Tibial artery (tissue), 4 donors: ENCODE results near the gene ERP29.

Experiments
- DNase-seq, 2 donors: peaks; one replicate each; pipeline ENCODE4 v3.0.0-alpha.2; 2019
- H3K27ac ChIP-seq, 2 donors: fragments of 200-600 bp; sonication (generic) in 1 of 2; 1 replicate in 1 of 2; 2 replicates in 1 of 2; pipeline ENCODE4 v1.5.1; 2018 to 2019; ENCODE audit warnings: mild to moderate bottlenecking in 1 of 2
- H3K27me3 ChIP-seq, 2 donors: fragments of 200-600 bp; sonication (generic) in 1 of 2; one replicate each; pipeline versions ENCODE4 v1.5.1 to v1.6.0; 2016 to 2019
- H3K36me3 ChIP-seq, 3 donors: fragments of 200-600 bp; sonication (generic) in 2 of 3; one replicate each; pipeline ENCODE4 v1.5.1; 2016 to 2019; ENCODE audit warnings: mild to moderate bottlenecking in 2 of 3
- H3K4me1 ChIP-seq, 4 donors: fragments of 200-600 bp; sonication (generic) in 2 of 4; 1 replicate in 3 of 4; 2 replicates in 1 of 4; pipeline ENCODE4 v1.5.1; 2016 to 2019
- H3K4me3 ChIP-seq, 2 donors: fragments of 200-600 bp; sonication (generic) in 1 of 2; 1 replicate in 1 of 2; 2 replicates in 1 of 2; pipeline ENCODE4 v1.5.1; 2018 to 2019; ENCODE audit warnings: mild to moderate bottlenecking in 2 of 2
- H3K9me3 ChIP-seq, 3 donors: fragments of 200-600 bp; sonication (generic) in 1 of 3; one replicate each; pipeline ENCODE4 v1.5.1; 2016 to 2019
- CTCF ChIP-seq, 2 experiments: fragments of 200-600 bp in 1 of 2; fragments of 450-650 bp in 1 of 2; IDR thresholded peaks; one replicate each; pipeline ENCODE4 v1.5.1; 2017 to 2019; ENCODE audit warnings: antibody characterized with exemption in 2 of 2, mild to moderate bottlenecking in 1 of 2, moderate library complexity in 1 of 2
- intact Hi-C: fragments of 100-400 bp; cut with DNase I; formaldehyde crosslinking; loops from one replicate; pipeline ENCODE4 v1.15.0; 2023; ENCODE audit warnings: low total_unique reads

Gene ERP29

GRCh38 chr12:112012775-112013600 is at the start of gene ERP29, which contains the start of gene TMEM116:
Gene ERP29, plus strand, starts transcription at chr12:112013426. Its CDS starts 40 bp downstream, at chr12:112013466.
Gene TMEM116, minus strand, starts transcription at chr12:112013165. Its CDS starts 7,895 bp downstream, at chr12:112005270.
- H3K27ac ChIP-seq, result peak within 1 kb of the TSS; percentile 94 to 97
- H3K4me3 ChIP-seq, result peak within 1 kb of the TSS; percentile 72 to 86
- no peaks in the 10 kb centered on the region for H3K9me3 ChIP-seq
- H3K27me3 ChIP-seq, result no peaks in the 10 kb centered on the region
- intact Hi-C loops, result loop anchor here (5.0 kb wide), 2 partner anchors 76 to 171 kb away; partner anchors contain the start of gene MAPKAPK5
- peaks cover 5 to 35% (median 25%) of the 10 kb centered on the region in 4 donors for H3K4me1 ChIP-seq
- peak; percentile 78 to 80 for TF ChIP-seq CTCF (IDR thresholded peaks at IDR 0.05)
- peak; percentile 100 for DNase-seq
- H3K36me3 ChIP-seq, result peaks cover 0 to 13% (median 2%) of the 10 kb centered on the region in 3 donors

GRCh38 chr12:111964935-111965334 is 48.3 kb upstream of the ERP29 start:
- no peaks in the 10 kb centered on the region for H3K4me1 ChIP-seq
- H3K36me3 ChIP-seq, result no peaks in the 10 kb centered on the region
- H3K9me3 ChIP-seq, result no peaks in the 10 kb centered on the region
- no peaks in the 10 kb centered on the region for H3K27me3 ChIP-seq
- no peak overlapping the region for H3K27ac ChIP-seq
- no peak for TF ChIP-seq CTCF (IDR thresholded peaks at IDR 0.05)
- H3K4me3 ChIP-seq, result no peak overlapping the region
- intact Hi-C loops, result no loop called here
- DNase-seq, result no peak

GRCh38 chr12:111971800-111972199 is 41.4 kb upstream of the ERP29 start:
- no peak for TF ChIP-seq CTCF (IDR thresholded peaks at IDR 0.05)
- Histone ChIP-seq H3K9me3 (peaks cover 0 to 11% (median 7%) of the 10 kb centered on the region in 3 donors), H3K4me3 (no peak overlapping the region), H3K4me1 (no peaks in the 10 kb centered on the region), H3K36me3 (peaks cover 0 to 16% (median 6%) of the 10 kb centered on the region in 3 donors), H3K27me3 (no peaks in the 10 kb centered on the region), H3K27ac (no peak overlapping the region)
- DNase-seq, result no peak
- intact Hi-C loops, result no loop called here

- Histone ChIP-seq H3K9me3 (peaks cover 0 to 11% (median 7%) of the 10 kb centered on the region in 3 donors), H3K36me3 (peaks cover 0 to 16% (median 12%) of the 10 kb centered on the region in 3 donors), H3K4me3 (no peak overlapping the region), H3K27ac (no peak overlapping the region), H3K27me3 (no peaks in the 10 kb centered on the region), H3K4me1 (no peaks in the 10 kb centered on the region)
- intact Hi-C loops, result no loop called here
- no peak for DNase-seq
- TF ChIP-seq CTCF (IDR thresholded peaks at IDR 0.05), result no peak
These were observed 37.9 kb upstream of the ERP29 start for GRCh38 chr12:111975161-111975931.

GRCh38 chr12:111976291-111976690 is 36.9 kb upstream of the ERP29 start:
- intact Hi-C loops, result no loop called here
- DNase-seq, result no peak
- H3K27me3 ChIP-seq, result no peaks in the 10 kb centered on the region
- TF ChIP-seq CTCF (IDR thresholded peaks at IDR 0.05), result no peak
- H3K27ac ChIP-seq, result no peak overlapping the region
- H3K4me1 ChIP-seq, result peaks cover 0 to 4% (median 0%) of the 10 kb centered on the region in 4 donors
- H3K36me3 ChIP-seq, result peaks cover 0 to 12% (median 12%) of the 10 kb centered on the region in 3 donors
- no peak overlapping the region for H3K4me3 ChIP-seq
- H3K9me3 ChIP-seq, result peaks cover 0 to 2% (median 0%) of the 10 kb centered on the region in 3 donors
